SK-N-SH treated with all-trans-retinoic acid at 6 μM for 48 hours (cell line): ENCODE measurements around the gene C9.

Experiments used
- CSRNP3 ChIP-seq: fragments of 250-450 bp; sonication (Bioruptor Pico); IDR thresholded peaks from 2 replicates; pipeline ENCODE4 v1.5.1; 2021; ENCODE audit warnings: mild to moderate bottlenecking, moderate library complexity
- PATZ1 ChIP-seq: fragments of 250-450 bp; sonication (Bioruptor Pico); IDR thresholded peaks from 2 replicates; pipeline ENCODE4 v1.8.0; 2020; ENCODE audit warnings: mild to moderate bottlenecking, moderate library complexity, borderline replicate concordance
- POU6F1 ChIP-seq: fragments of 250-450 bp; sonication (Bioruptor Pico); IDR thresholded peaks from 2 replicates; pipeline ENCODE4 v1.8.0; 2021; ENCODE audit warnings: low read depth, mild to moderate bottlenecking, moderate library complexity, borderline replicate concordance
- RARB ChIP-seq: fragments of 250-450 bp; sonication (Bioruptor Pico); IDR thresholded peaks from 2 replicates; pipeline ENCODE4 v1.8.0; 2021; ENCODE audit warnings: mild to moderate bottlenecking, moderate library complexity
- ZFP30 ChIP-seq: fragments of 450-650 bp; formaldehyde crosslinking; IDR thresholded peaks from 2 replicates; pipeline ENCODE4 v1.5.0; 2022; ENCODE audit warnings: mild to moderate bottlenecking, moderate library complexity
- ZNF8 ChIP-seq: fragments of 450-650 bp; formaldehyde crosslinking; IDR thresholded peaks from 2 replicates; pipeline ENCODE4 v1.5.0; 2020; ENCODE audit warnings: mild to moderate bottlenecking, moderate library complexity

- TF ChIP-seq ZNF8 (CRISPR knock-in tag), result no peak
- TF ChIP-seq ZFP30 (CRISPR knock-in tag), result no peak
- TF ChIP-seq PATZ1 (CRISPR knock-in tag), result no peak
- no peak for TF ChIP-seq CSRNP3 (CRISPR knock-in tag)
- no peak for TF ChIP-seq RARB (CRISPR knock-in tag)
- no peak for TF ChIP-seq POU6F1 (CRISPR knock-in tag)
These were observed 10.4 kb downstream of the C9 start for GRCh38 chr5:39353717-39354399.
